Left lung (tissue), 10 donors: ENCODE data around the gene LAMB1. TPM values are rescaled to one million over a fixed set of nuclear protein-coding genes. Genes with fewer than 3 reads are reported as not detected.

ENCODE experiments used
- ATAC-seq: fragments of 200-7000 bp; cut with Tn5 transposase; one replicate; pipeline ENCODE4 v1.9.1; 2020; ENCODE audit warnings: moderate library complexity
- DNase-seq, 4 donors: peaks; one replicate each; pipeline ENCODE4 v3.0.0-alpha.2; 2013 to 2020
- H3K27ac ChIP-seq, 2 donors: fragments of 200-600 bp; sonication (generic) in 1 of 2; one replicate each; pipeline versions ENCODE4 v1.5.0 to v1.8.0; 2020 to 2021
- H3K27me3 ChIP-seq, 2 donors: fragments of 200-600 bp; sonication (generic) in 1 of 2; one replicate each; pipeline versions ENCODE4 v1.5.0 to v1.8.0; 2020 to 2021
- H3K36me3 ChIP-seq, 2 donors: fragments of 200-600 bp; sonication (generic) in 1 of 2; one replicate each; pipeline versions ENCODE4 v1.5.0 to v1.8.0; 2020 to 2021
- H3K4me1 ChIP-seq, 2 donors: fragments of 200-600 bp; one replicate each; pipeline ENCODE4 v1.8.0; 2021
- H3K4me3 ChIP-seq, 2 donors: fragments of 200-600 bp; sonication (generic) in 1 of 2; one replicate each; pipeline versions ENCODE4 v1.5.0 to v1.8.0; 2020 to 2021; ENCODE audit warnings: mild to moderate bottlenecking in 1 of 2
- H3K9me3 ChIP-seq, 2 donors: fragments of 200-600 bp; sonication (generic) in 1 of 2; one replicate each; pipeline versions ENCODE4 v1.5.0 to v1.8.0; 2020 to 2021
- CTCF ChIP-seq, 2 donors: fragments of 200-600 bp; sonication (generic) in 1 of 2; IDR thresholded peaks; one replicate each; pipeline versions ENCODE4 v1.5.0 to v1.8.0; 2021; ENCODE audit warnings: antibody characterized with exemption in 2 of 2
- intact Hi-C, 2 donors: fragments of 100-400 bp; cut with DNase I; formaldehyde crosslinking; loops; one replicate each; pipeline versions ENCODE4 v1.11.2 to v1.14.2; 2022
- polyA plus RNA-seq, 6 donors: library from polyadenylated mRNA; unstranded; fragments of 120-200 nt; gene quantifications; one replicate each; pipeline ENCODE4 v1.2.1, GENCODE V29; 2013; ENCODE audit not compliant: insufficient read length in 6 of 6
- total RNA-seq, 2 donors: library from RNA; stranded (reverse); fragmentation: NEBNext Ultra II Directional; extraction: Animal tissue kit (Norgen Biotek cat#: 25700); gene quantifications; one replicate each; pipeline ENCODE4 v1.2.1, GENCODE V29; 2021
- donor health status: DM: no; HTN: yes; CAD: no.
- donor health status: DM: no; HTN: no; CAD: no.

Gene LAMB1
- total and polyA plus RNA-seq, 8 donors, result 175 to 583 (median 505) TPM

GRCh38 chr7:108004220-108005142, 1.5 kb upstream of the LAMB1 start:
- DNase-seq, result peak in 2 of 4 donors; percentile 52 to 62
- Histone ChIP-seq H3K4me1 (peaks cover 12 to 25% of the 10 kb centered on the region in 2 donors), H3K27ac (peak overlapping the region in 1 of 2 donors; percentile 26)

GRCh38 chr7:108003599-108003935, 606 bp upstream of the LAMB1 start:
- Histone ChIP-seq H3K27ac (peak overlapping the region in 1 of 2 donors; percentile 83), H3K36me3 (no peaks in the 10 kb centered on the region), H3K4me1 (peaks cover 12 to 25% of the 10 kb centered on the region in 2 donors), H3K9me3 (no peaks in the 10 kb centered on the region), H3K4me3 (peak overlapping the region; percentile 43 to 53), H3K27me3 (peaks cover 32 to 70% of the 10 kb centered on the region in 2 donors)
- TF ChIP-seq CTCF (IDR thresholded peaks at IDR 0.05), result no peak
- intact Hi-C loops, result no loop called here
- DNase-seq, result no peak
- no peak for ATAC-seq

More at GRCh38 chr7:108004220-108005142, 1.5 kb upstream of the LAMB1 start:
- Histone ChIP-seq H3K27me3 (peaks cover 32 to 70% of the 10 kb centered on the region in 2 donors), H3K36me3 (no peaks in the 10 kb centered on the region), H3K9me3 (no peaks in the 10 kb centered on the region), H3K4me3 (no peak overlapping the region)
- ATAC-seq, result peak; percentile 7
- intact Hi-C loops, result no loop called here
- TF ChIP-seq CTCF (IDR thresholded peaks at IDR 0.05), result no peak

GRCh38 chr7:108001764-108002725, 916 bp downstream of the LAMB1 start:
- DNase-seq (no peak), ATAC-seq (peak; percentile 14)
- peaks cover 32 to 65% of the 10 kb centered on the region in 2 donors for H3K27me3 ChIP-seq
- H3K36me3 ChIP-seq, result no peaks in the 10 kb centered on the region
- no peaks in the 10 kb centered on the region for H3K9me3 ChIP-seq
- intact Hi-C loops, result no loop called here
- TF ChIP-seq CTCF (IDR thresholded peaks at IDR 0.05), result no peak
- H3K4me1 ChIP-seq, result peaks cover 16 to 25% of the 10 kb centered on the region in 2 donors
- H3K4me3 ChIP-seq, result peak overlapping the region; percentile 43 to 53
- H3K27ac ChIP-seq, result peak overlapping the region; percentile 63 to 83

GRCh38 chr7:108000875-108001763, 1.8 kb downstream of the LAMB1 start:
- Histone ChIP-seq H3K27ac (peak overlapping the region; percentile 63 to 83), H3K27me3 (peaks cover 32 to 59% of the 10 kb centered on the region in 2 donors), H3K4me3 (peak overlapping the region; percentile 43 to 53), H3K36me3 (no peaks in the 10 kb centered on the region), H3K9me3 (no peaks in the 10 kb centered on the region), H3K4me1 (peaks cover 22 to 25% of the 10 kb centered on the region in 2 donors)
- intact Hi-C loops, result no loop called here
- DNase-seq (peak in 1 of 4 donors; percentile 37), ATAC-seq (peak; percentile 37)
- no peak for TF ChIP-seq CTCF (IDR thresholded peaks at IDR 0.05)
